Skin epidermis (tissue), 12 donors: ENCODE measurements around the gene NEURL3.

ENCODE experiments used
- H3K27ac ChIP-seq, 21 experiments: fragments of 200-600 bp; sonication (generic) in 11 of 21; one replicate each; pipeline ENCODE4 v1.5.0; 2020; ENCODE audit warnings: mild to moderate bottlenecking in 3 of 21, inconsistent platforms in 2 of 21, moderate library complexity in 2 of 21
- H3K4me3 ChIP-seq, 7 experiments: fragments of 200-600 bp; sonication (generic) in 2 of 7; one replicate each; pipeline ENCODE4 v1.5.0; 2020; ENCODE audit warnings: inconsistent platforms in 2 of 7, mild to moderate bottlenecking in 2 of 7, moderate library complexity in 1 of 7

Gene NEURL3

DNA sequence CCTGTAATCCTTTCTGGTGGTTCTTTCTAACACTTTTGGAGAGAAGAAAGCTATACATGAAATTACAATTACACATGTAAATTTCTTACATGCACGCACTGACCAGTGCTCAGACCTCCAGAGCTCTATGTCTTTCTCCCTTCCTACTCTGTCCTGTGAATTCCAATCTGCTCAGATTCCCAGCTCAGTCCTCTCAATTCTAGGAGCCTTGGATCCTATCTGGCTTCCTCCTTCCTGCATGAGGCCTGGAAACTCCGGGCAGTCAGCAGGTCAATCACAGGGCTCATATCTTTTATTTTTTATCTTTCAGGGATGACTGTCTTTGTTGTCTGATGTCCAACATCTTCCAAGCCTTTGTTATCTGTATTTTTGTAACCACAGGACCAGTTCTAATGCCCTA, 56.0 kb downstream of the NEURL3 start:
- Histone ChIP-seq H3K27ac (no peak overlapping the region), H3K4me3 (no peak overlapping the region)

GRCh38 chr2:96447726-96448125, 57.4 kb downstream of the NEURL3 start:
- Histone ChIP-seq H3K27ac (no peak overlapping the region), H3K4me3 (no peak overlapping the region)
